ENCODE data around the gene PCDHA3. TPM values are rescaled to one million over a fixed set of nuclear protein-coding genes. Genes with fewer than 3 reads are reported as not detected.
"Not testable (repeated sequence)": the region's sequence is repeated elsewhere in the genome, so short reads cannot be mapped to it uniquely, and the experiment has no call there.

Gene PCDHA3
- total and polyA plus RNA-seq, 9 donors, result 0.05 to 0.23 (median 0.18) TPM

DNA sequence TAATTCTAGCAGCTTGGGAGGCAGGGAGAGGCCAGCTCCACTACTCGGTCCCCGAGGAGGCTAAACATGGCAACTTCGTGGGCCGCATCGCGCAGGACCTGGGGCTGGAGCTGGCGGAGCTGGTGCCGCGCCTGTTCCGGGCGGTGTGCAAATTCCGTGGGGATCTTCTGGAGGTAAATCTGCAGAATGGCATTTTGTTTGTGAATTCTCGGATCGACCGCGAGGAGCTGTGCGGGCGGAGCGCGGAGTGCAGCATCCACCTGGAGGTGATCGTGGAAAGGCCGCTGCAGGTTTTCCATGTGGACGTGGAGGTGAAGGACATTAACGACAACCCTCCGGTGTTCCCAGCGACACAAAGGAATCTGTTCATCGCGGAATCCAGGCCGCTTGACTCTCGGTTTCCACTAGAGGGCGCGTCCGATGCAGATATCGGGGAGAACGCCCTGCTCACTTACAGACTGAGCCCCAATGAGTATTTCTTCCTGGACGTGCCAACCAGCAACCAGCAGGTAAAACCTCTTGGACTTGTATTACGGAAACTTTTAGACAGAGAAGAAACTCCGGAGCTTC is 33.7 kb downstream of the PCDHA3 start:
- not testable (repeated sequence) for H3K4me1 ChIP-seq (ENCODE audit: control insufficient read depth, insufficient read depth, low read length); DNase-seq; H3K36me3 ChIP-seq (ENCODE audit: control insufficient read depth, insufficient read depth, low read length); H3K27ac ChIP-seq (ENCODE audit: low read length); H3K4me3 ChIP-seq (ENCODE audit: low read length)
- Histone ChIP-seq H3K27me3 (ENCODE audit: control insufficient read depth, insufficient read depth, low read length) (peaks cover 12% of the 10 kb centered on the region), H3K9me3 (replicated peaks; ENCODE audit: control insufficient read depth, low read depth, low read length) (peaks cover 21% of the 10 kb centered on the region)
- WGBS (ENCODE audit: insufficient coverage), result 25% methylated on average over 15 of the region's 38 CpGs

DNA sequence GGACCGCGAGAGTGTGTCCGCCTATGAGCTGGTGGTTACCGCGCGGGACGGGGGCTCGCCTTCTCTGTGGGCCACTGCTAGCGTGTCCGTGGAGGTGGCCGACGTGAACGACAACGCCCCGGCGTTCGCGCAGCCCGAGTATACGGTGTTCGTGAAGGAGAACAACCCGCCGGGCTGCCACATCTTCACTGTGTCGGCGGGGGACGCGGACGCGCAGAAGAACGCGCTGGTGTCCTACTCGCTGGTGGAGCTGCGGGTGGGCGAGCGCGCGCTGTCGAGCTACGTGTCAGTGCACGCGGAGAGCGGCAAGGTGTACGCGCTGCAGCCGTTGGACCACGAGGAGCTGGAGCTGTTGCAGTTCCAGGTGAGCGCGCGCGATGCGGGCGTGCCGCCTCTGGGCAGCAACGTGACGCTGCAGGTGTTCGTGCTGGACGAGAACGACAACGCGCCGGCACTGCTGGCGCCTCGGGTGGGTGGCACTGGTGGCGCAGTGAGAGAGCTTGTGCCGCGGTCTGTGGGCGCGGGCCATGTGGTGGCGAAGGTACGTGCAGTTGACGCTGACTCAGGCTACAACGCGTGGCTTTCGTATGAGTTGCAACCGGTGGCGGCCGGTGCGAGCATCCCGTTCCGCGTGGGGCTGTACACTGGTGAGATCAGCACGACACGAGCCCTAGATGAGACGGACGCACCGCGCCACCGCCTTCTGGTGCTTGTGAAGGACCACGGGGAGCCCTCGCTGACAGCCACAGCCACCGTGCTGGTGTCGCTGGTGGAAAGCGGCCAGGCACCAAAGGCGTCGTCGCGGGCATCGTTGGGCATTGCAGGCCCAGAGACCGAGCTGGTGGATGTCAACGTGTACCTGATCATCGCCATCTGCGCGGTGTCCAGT is 35.0 kb downstream of the PCDHA3 start:
- 37% methylated on average over 103 of the region's 103 CpGs for WGBS (ENCODE audit: insufficient coverage)
- Histone ChIP-seq H3K27me3 (ENCODE audit: control insufficient read depth, insufficient read depth, low read length) (peaks cover 7% of the 10 kb centered on the region), H3K4me1 (ENCODE audit: control insufficient read depth, insufficient read depth, low read length) (no peaks in the 10 kb centered on the region)

DNA sequence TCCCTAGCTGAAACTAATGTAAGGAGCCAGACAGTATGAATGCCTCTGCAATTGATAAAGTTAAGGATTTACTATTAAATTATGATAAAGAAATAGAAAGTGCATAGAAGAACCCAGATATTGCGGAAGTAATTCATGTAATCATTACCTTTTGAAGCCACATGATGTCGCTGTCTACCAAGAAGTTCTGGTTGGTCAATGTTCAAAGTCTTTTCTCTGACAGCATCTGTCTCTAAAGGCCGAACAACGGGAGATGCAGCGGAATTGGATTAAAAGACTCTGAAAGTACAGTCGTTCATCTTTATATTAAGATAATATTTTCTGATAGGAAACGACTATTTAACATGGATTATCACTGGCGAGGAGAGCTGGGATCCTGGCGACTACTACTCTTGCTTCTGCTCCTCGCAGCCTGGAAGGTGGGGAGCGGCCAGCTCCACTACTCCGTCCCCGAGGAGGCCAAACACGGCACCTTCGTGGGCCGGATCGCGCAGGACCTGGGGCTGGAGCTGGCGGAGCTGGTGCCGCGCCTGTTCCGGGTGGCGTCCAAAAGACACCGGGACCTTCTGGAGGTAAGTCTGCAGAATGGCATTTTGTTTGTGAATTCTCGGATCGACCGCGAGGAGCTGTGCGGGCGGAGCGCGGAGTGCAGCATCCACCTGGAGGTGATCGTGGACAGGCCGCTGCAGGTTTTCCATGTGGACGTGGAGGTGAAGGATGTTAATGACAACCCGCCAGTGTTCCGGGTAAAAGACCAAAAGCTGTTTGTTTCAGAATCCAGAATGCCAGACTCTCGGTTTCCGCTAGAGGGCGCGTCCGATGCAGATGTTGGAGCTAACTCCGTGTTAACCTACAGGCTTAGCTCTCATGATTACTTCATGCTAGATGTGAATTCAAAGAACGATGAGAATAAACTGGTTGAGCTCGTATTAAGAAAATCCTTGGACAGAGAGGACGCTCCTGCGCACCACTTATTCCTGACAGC is 40.4 kb downstream of the PCDHA3 start, which contains the start of gene PCDHA8:
TSS of gene PCDHA8 (plus strand) at position 210 of the 985 bp plus-strand sequence. CDS start at position 345, 135 bp downstream.
- 17% methylated on average over 14 of the region's 47 CpGs for WGBS (ENCODE audit: insufficient coverage)
- Histone ChIP-seq H3K36me3 (ENCODE audit: control insufficient read depth, insufficient read depth, low read length) (no peaks in the 10 kb centered on the region), H3K9me3 (replicated peaks; ENCODE audit: control insufficient read depth, low read depth, low read length) (peaks cover 16% of the 10 kb centered on the region), H3K27me3 (ENCODE audit: control insufficient read depth, insufficient read depth, low read length) (no peaks in the 10 kb centered on the region), H3K27ac (ENCODE audit: low read length) (no peak within 1 kb of the TSS), H3K4me3 (ENCODE audit: low read length) (no peak within 1 kb of the TSS), H3K4me1 (ENCODE audit: control insufficient read depth, insufficient read depth, low read length) (no peaks in the 10 kb centered on the region)
- DNase-seq, result no peak

More for the DNA sequence above, 35.0 kb downstream of the PCDHA3 start:
- H3K36me3 ChIP-seq (ENCODE audit: control insufficient read depth, insufficient read depth, low read length), result no peaks in the 10 kb centered on the region
- H3K9me3 ChIP-seq (replicated peaks; ENCODE audit: control insufficient read depth, low read depth, low read length), result peaks cover 17% of the 10 kb centered on the region
- DNase-seq, result no peak
- H3K27ac ChIP-seq (ENCODE audit: low read length), result no peak overlapping the region
- no peak overlapping the region for H3K4me3 ChIP-seq (ENCODE audit: low read length)

DNA sequence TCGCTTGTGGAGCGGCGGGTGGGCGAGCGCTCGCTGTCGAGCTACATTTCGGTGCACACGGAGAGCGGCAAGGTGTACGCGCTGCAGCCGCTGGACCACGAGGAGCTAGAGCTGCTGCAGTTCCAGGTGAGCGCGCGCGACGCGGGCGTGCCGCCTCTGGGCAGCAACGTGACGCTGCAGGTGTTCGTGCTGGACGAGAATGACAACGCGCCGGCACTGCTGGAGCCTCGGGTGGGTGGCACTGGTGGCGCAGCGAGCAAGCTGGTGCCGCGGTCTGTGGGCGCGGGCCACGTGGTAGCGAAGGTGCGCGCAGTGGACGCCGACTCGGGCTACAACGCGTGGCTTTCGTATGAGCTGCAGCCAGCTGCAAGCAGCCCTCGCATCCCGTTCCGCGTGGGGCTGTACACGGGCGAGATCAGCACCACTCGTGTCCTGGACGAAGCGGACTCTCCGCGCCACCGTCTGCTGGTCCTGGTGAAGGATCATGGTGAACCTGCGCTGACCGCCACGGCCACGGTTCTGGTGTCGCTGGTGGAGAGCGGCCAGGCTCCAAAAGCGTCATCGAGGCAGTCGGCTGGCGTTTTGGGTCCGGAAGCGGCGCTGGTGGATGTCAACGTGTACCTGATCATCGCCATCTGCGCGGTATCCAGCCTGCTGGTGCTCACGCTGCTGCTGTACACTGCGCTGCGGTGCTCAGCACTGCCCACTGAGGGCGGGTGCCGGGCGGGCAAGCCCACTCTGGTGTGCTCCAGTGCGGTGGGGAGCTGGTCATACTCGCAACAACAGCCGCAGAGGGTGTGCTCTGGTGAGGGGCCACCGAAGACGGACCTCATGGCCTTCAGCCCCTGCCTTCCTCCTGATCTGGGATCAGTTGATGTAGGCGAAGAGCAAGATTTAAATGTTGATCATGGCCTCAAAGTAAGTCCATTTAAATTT is 42.2 kb downstream of the PCDHA3 start:
- no peaks in the 10 kb centered on the region for H3K4me1 ChIP-seq (ENCODE audit: control insufficient read depth, insufficient read depth, low read length)
- H3K9me3 ChIP-seq (replicated peaks; ENCODE audit: control insufficient read depth, low read depth, low read length), result peaks cover 11% of the 10 kb centered on the region
- no peaks in the 10 kb centered on the region for H3K27me3 ChIP-seq (ENCODE audit: control insufficient read depth, insufficient read depth, low read length)
- H3K36me3 ChIP-seq (ENCODE audit: control insufficient read depth, insufficient read depth, low read length), result no peaks in the 10 kb centered on the region
- no peak overlapping the region for H3K27ac ChIP-seq (ENCODE audit: low read length)
- 43% methylated on average over 42 of the region's 87 CpGs for WGBS (ENCODE audit: insufficient coverage)
- H3K4me3 ChIP-seq (ENCODE audit: low read length), result no peak overlapping the region
- no peak for DNase-seq

DNA sequence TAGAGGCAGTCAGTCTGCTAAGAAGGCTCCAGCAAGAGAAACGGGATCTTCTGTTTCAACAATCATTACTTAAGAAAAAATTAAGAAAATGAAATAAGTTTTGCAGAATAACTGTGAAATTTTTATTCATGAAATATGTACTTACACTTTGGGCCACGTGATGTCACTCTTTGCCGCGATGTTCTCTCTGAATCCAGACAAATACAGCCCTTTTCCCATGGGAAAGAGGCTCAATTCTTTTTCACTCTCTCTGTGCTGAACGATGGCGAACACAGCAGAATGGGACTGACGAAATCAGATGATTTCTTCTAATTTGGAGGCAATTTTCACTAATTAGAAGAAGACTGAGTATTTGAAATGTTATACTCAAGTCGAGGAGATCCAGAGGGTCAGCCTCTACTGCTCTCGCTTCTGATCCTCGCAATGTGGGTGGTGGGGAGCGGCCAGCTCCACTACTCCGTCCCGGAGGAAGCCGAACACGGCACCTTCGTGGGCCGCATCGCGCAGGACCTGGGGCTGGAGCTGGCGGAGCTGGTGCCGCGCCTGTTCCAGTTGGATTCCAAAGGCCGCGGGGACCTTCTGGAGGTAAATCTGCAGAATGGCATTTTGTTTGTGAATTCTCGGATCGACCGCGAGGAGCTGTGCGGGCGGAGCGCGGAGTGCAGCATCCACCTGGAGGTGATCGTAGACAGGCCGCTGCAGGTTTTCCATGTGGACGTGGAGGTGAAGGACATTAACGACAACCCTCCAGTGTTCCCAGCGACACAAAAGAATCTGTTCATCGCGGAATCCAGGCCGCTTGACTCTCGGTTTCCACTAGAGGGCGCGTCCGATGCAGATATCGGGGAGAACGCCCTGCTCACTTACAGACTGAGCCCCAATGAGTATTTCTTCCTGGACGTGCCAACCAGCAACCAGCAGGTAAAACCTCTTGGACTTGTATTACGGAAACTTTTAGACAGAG is 47.6 kb downstream of the PCDHA3 start, which contains the start of gene PCDHA9:
TSS of gene PCDHA9 (plus strand) at position 244 of the 964 bp plus-strand sequence. CDS start at position 358, 114 bp downstream.
- H3K36me3 ChIP-seq (ENCODE audit: control insufficient read depth, insufficient read depth, low read length); H3K9me3 ChIP-seq (replicated peaks; ENCODE audit: control insufficient read depth, low read depth, low read length); DNase-seq; H3K27ac ChIP-seq (ENCODE audit: low read length); H3K4me3 ChIP-seq (ENCODE audit: low read length); H3K4me1 ChIP-seq (ENCODE audit: control insufficient read depth, insufficient read depth, low read length); H3K27me3 ChIP-seq (ENCODE audit: control insufficient read depth, insufficient read depth, low read length): not testable (repeated sequence)
- WGBS (ENCODE audit: insufficient coverage), result 40% methylated on average over 2 of the region's 48 CpGs

DNA sequence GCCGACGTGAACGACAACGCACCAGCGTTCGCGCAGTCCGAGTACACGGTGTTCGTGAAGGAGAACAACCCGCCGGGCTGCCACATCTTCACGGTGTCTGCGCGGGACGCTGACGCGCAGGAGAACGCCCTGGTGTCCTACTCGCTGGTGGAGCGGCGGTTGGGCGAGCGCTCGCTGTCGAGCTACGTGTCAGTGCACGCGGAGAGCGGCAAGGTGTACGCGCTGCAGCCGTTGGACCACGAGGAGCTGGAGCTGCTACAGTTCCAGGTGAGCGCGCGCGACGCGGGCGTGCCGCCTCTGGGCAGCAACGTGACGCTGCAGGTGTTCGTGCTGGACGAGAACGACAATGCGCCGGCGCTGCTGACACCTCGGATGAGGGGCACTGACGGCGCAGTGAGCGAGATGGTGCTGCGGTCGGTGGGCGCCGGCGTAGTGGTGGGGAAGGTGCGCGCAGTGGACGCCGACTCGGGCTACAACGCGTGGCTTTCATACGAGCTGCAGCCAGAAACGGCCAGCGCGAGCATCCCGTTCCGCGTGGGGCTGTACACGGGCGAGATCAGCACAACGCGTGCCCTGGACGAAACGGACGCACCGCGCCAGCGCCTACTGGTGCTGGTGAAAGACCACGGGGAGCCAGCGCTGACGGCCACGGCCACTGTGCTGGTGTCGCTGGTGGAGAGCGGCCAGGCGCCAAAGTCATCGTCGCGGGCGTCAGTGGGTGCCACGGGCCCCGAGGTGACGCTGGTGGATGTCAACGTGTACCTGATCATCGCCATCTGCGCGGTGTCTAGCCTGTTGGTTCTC is 49.2 kb downstream of the PCDHA3 start:
- H3K9me3 ChIP-seq (replicated peaks; ENCODE audit: control insufficient read depth, low read depth, low read length); H3K4me3 ChIP-seq (ENCODE audit: low read length); H3K4me1 ChIP-seq (ENCODE audit: control insufficient read depth, insufficient read depth, low read length); H3K27me3 ChIP-seq (ENCODE audit: control insufficient read depth, insufficient read depth, low read length); H3K36me3 ChIP-seq (ENCODE audit: control insufficient read depth, insufficient read depth, low read length); DNase-seq; H3K27ac ChIP-seq (ENCODE audit: low read length): not testable (repeated sequence)
- WGBS (ENCODE audit: insufficient coverage), result 37% methylated on average over 84 of the region's 101 CpGs

Data from muscle of leg (tissue), 11 donors.